IMR-90 (cell line): ENCODE measurements around the gene PPM1H.

Experiments
- BHLHE40 ChIP-seq: fragments of 150-350 bp; IDR thresholded peaks from 2 replicates; pipeline ENCODE4 v1.6.1; 2016; ENCODE audit warnings: mild to moderate bottlenecking, low read depth, low read length
- CTCF ChIP-seq: conservative IDR thresholded peaks from 2 replicates; pipeline ENCODE4 v1.5.1; 2012; ENCODE audit warnings: mild to moderate bottlenecking, low read depth, low read length, improper control_type of control experiment
- FOS ChIP-seq: fragments of 150-350 bp; IDR thresholded peaks from 2 replicates; pipeline ENCODE4 v1.6.1; 2016; ENCODE audit warnings: low read depth, low read length
- MAFK ChIP-seq: IDR thresholded peaks from 2 replicates; pipeline ENCODE4 v1.6.1; 2012; ENCODE audit warnings: low read depth, low read length, improper control_type of control experiment
- MAZ ChIP-seq: IDR thresholded peaks from 2 replicates; pipeline ENCODE4 v1.6.1; 2012; ENCODE audit warnings: low read depth, mild to moderate bottlenecking, low read length, improper control_type of control experiment, moderate library complexity, borderline replicate concordance
- MXI1 ChIP-seq: IDR thresholded peaks from 2 replicates; pipeline ENCODE4 v1.6.1; 2012; ENCODE audit warnings: low read depth, mild to moderate bottlenecking, low read length, moderate library complexity, borderline replicate concordance
- POLR2A ChIP-seq: IDR thresholded peaks from 2 replicates; pipeline ENCODE4 v1.6.1; 2012; ENCODE audit warnings: mild to moderate bottlenecking, low read depth, low read length
- RCOR1 ChIP-seq: IDR thresholded peaks from 2 replicates; pipeline ENCODE4 v1.6.1; 2012; ENCODE audit warnings: mild to moderate bottlenecking, low read length, improper control_type of control experiment; ENCODE audit not compliant: insufficient replicate concordance
- RFX5 ChIP-seq: IDR thresholded peaks from 2 replicates; pipeline ENCODE4 v1.8.0; 2012; ENCODE audit warnings: low read depth, mild to moderate bottlenecking, low read length, moderate library complexity
- SMC3 ChIP-seq: fragments of 150-350 bp; IDR thresholded peaks from 2 replicates; pipeline ENCODE4 v1.6.1; 2016; ENCODE audit warnings: low read depth, mild to moderate bottlenecking, antibody characterized with exemption, low read length, moderate library complexity
- USF2 ChIP-seq: fragments of 150-350 bp; IDR thresholded peaks from 2 replicates; pipeline ENCODE4 v1.6.1; 2017; ENCODE audit warnings: mild to moderate bottlenecking, antibody characterized with exemption, low read length, low read depth

DNA sequence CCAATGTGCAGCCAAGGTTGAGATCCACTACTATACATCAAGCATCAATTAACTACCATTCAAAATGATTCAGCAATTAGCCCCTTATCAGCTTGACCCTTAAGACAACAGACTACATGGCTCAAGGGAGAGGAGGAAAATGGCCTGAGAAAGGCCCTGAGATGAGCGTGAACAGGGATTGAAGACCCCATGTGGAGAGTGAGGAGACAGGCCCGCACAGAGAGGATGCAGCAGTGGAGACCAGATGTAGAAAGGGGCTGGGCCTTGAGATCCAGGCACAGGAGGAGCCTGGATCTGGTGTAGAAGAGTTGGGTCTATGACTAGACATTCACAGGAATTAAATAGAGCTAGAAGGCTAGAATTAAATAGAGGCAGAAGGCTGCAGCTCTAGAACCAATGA lies 239.3 kb downstream of the PPM1H start:
- TF ChIP-seq CTCF, result no peak
- TF ChIP-seq POLR2A, result no peak
- TF ChIP-seq USF2, result no peak
- no peak for TF ChIP-seq RFX5
- TF ChIP-seq RCOR1, result no peak
- TF ChIP-seq SMC3, result no peak
- no peak for TF ChIP-seq MAZ
- no peak for TF ChIP-seq MXI1
- TF ChIP-seq FOS, result no peak
- TF ChIP-seq MAFK, result no peak
- no peak for TF ChIP-seq BHLHE40
